ENCODE measurements around the gene WDFY4. TPM values are rescaled to one million over a fixed set of nuclear protein-coding genes. Genes with fewer than 3 reads are reported as not detected.

WDFY4 gene
- total RNA-seq, 2 donors from 2014 or later, result not detected

- no peak overlapping the region for H3K4me3 Mint-ChIP-seq
- H3K27ac ChIP-seq (ENCODE audit: low read depth, low read length), result no peak overlapping the region
- H3K9me3 ChIP-seq (ENCODE audit: control insufficient read depth, low read length), result no peaks in the 10 kb centered on the region
- H3K36me3 Mint-ChIP-seq (ENCODE audit: low read depth), result no peaks in the 10 kb centered on the region
- H3K4me1 ChIP-seq (ENCODE audit: control insufficient read depth, insufficient read depth, low read length), result no peaks in the 10 kb centered on the region
- H3K4me1 Mint-ChIP-seq, result peaks cover 5% of the 10 kb centered on the region
- H3K27ac Mint-ChIP-seq, result no peak overlapping the region
- TF ChIP-seq, protein P1, sequence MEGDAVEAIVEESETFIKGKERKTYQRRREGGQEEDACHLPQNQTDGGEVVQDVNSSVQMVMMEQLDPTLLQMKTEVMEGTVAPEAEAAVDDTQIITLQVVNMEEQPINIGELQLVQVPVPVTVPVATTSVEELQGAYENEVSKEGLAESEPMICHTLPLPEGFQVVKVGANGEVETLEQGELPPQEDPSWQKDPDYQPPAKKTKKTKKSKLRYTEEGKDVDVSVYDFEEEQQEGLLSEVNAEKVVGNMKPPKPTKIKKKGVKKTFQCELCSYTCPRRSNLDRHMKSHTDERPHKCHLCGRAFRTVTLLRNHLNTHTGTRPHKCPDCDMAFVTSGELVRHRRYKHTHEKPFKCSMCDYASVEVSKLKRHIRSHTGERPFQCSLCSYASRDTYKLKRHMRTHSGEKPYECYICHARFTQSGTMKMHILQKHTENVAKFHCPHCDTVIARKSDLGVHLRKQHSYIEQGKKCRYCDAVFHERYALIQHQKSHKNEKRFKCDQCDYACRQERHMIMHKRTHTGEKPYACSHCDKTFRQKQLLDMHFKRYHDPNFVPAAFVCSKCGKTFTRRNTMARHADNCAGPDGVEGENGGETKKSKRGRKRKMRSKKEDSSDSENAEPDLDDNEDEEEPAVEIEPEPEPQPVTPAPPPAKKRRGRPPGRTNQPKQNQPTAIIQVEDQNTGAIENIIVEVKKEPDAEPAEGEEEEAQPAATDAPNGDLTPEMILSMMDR (conservative IDR thresholded peaks at IDR 0.05), result no peak
- H3K27me3 Mint-ChIP-seq (ENCODE audit: insufficient read depth), result no peaks in the 10 kb centered on the region
- no peak for DNase-seq
- no peaks in the 10 kb centered on the region for H3K27me3 ChIP-seq (ENCODE audit: control insufficient read depth, insufficient read depth, low read length, poor library complexity, severe bottlenecking)
- no peak overlapping the region for H3K9ac ChIP-seq (ENCODE audit: extremely low read depth, low read length, poor library complexity, severe bottlenecking)
- H3K36me3 ChIP-seq (ENCODE audit: control insufficient read depth, insufficient read depth, low read length), result no peaks in the 10 kb centered on the region
- no peaks in the 10 kb centered on the region for H3K9me3 Mint-ChIP-seq
- H3K4me3 ChIP-seq (ENCODE audit: low read length), result no peak overlapping the region
- whole genome bisulfite sequencing, 2 experiments (ENCODE audit: insufficient coverage in 1 of 2, insufficient read length in 1 of 2), result 84 to 100% methylated on average over 2 to 5 of the region's 6 CpGs
Observed at GRCh38 chr10:49021685-49022084, 337.0 kb downstream of the WDFY4 start.

GRCh38 chr10:49023071-49023470, 338.4 kb downstream of the WDFY4 start:
- no peaks in the 10 kb centered on the region for H3K36me3 ChIP-seq (ENCODE audit: control insufficient read depth, insufficient read depth, low read length)
- no peaks in the 10 kb centered on the region for H3K36me3 Mint-ChIP-seq (ENCODE audit: low read depth)

GRCh38 chr10:49023752-49024151, 339.1 kb downstream of the WDFY4 start:
- no peaks in the 10 kb centered on the region for H3K9me3 ChIP-seq (ENCODE audit: control insufficient read depth, low read length)
- no peak overlapping the region for H3K4me3 ChIP-seq (ENCODE audit: low read length)
- no peaks in the 10 kb centered on the region for H3K4me1 ChIP-seq (ENCODE audit: control insufficient read depth, insufficient read depth, low read length)
- H3K9ac ChIP-seq (ENCODE audit: extremely low read depth, low read length, poor library complexity, severe bottlenecking), result no peak overlapping the region
- H3K4me3 Mint-ChIP-seq, result no peak overlapping the region
- DNase-seq, result no peak
- no peak overlapping the region for H3K27ac Mint-ChIP-seq
- no peaks in the 10 kb centered on the region for H3K36me3 ChIP-seq (ENCODE audit: control insufficient read depth, insufficient read depth, low read length)
- no peaks in the 10 kb centered on the region for H3K36me3 Mint-ChIP-seq (ENCODE audit: low read depth)
- H3K9me3 Mint-ChIP-seq, result no peaks in the 10 kb centered on the region
- WGBS, 2 experiments (ENCODE audit: insufficient coverage in 1 of 2, insufficient read length in 1 of 2), result 69 to 82% methylated on average over 4 to 5 of the region's 5 CpGs
- H3K27me3 ChIP-seq (ENCODE audit: control insufficient read depth, insufficient read depth, low read length, poor library complexity, severe bottlenecking), result no peaks in the 10 kb centered on the region
- no peaks in the 10 kb centered on the region for H3K27me3 Mint-ChIP-seq (ENCODE audit: insufficient read depth)
- no peak overlapping the region for H3K27ac ChIP-seq (ENCODE audit: low read depth, low read length)
- TF ChIP-seq, protein P1 (conservative IDR thresholded peaks at IDR 0.05), result no peak
- H3K4me1 Mint-ChIP-seq, result peaks cover 5% of the 10 kb centered on the region

More at GRCh38 chr10:49023071-49023470, 338.4 kb downstream of the WDFY4 start:
- no peaks in the 10 kb centered on the region for H3K9me3 ChIP-seq (ENCODE audit: control insufficient read depth, low read length)
- Mint-ChIP-seq H3K4me3 (no peak overlapping the region), H3K27me3 (ENCODE audit: insufficient read depth) (no peaks in the 10 kb centered on the region), H3K4me1 (peaks cover 5% of the 10 kb centered on the region), H3K9me3 (no peaks in the 10 kb centered on the region), H3K27ac (no peak overlapping the region)
- WGBS, 2 experiments (ENCODE audit: insufficient coverage in 1 of 2, insufficient read length in 1 of 2), result 98 to 100% methylated on average over 1 to 2 of the region's 2 CpGs
- no peak for DNase-seq
- TF ChIP-seq, protein P1 (conservative IDR thresholded peaks at IDR 0.05), result no peak
- H3K9ac ChIP-seq (ENCODE audit: extremely low read depth, low read length, poor library complexity, severe bottlenecking), result no peak overlapping the region
- H3K27ac ChIP-seq (ENCODE audit: low read depth, low read length), result no peak overlapping the region
- no peaks in the 10 kb centered on the region for H3K4me1 ChIP-seq (ENCODE audit: control insufficient read depth, insufficient read depth, low read length)
- no peaks in the 10 kb centered on the region for H3K27me3 ChIP-seq (ENCODE audit: control insufficient read depth, insufficient read depth, low read length, poor library complexity, severe bottlenecking)
- H3K4me3 ChIP-seq (ENCODE audit: low read length), result no peak overlapping the region

All from endodermal cell (in vitro differentiated cells).